IPS-18a (cell line): ENCODE data around the gene TLL1.

Source experiments
- H3K27ac ChIP-seq: one replicate; pipeline ENCODE4 v1.5.1; 2013; ENCODE audit warnings: low read length
- H3K27me3 ChIP-seq: one replicate; pipeline ENCODE4 v1.6.1; 2013; ENCODE audit warnings: mild to moderate bottlenecking, low read length; ENCODE audit not compliant: control insufficient read depth, insufficient read depth
- H3K36me3 ChIP-seq: one replicate; pipeline ENCODE4 v1.6.1; 2013; ENCODE audit warnings: low read depth, low read length; ENCODE audit not compliant: control insufficient read depth
- H3K4me1 ChIP-seq: one replicate; pipeline ENCODE4 v1.6.1; 2013; ENCODE audit warnings: low read depth, low read length; ENCODE audit not compliant: control insufficient read depth
- H3K4me3 ChIP-seq: one replicate; pipeline ENCODE4 v1.5.1; 2013; ENCODE audit warnings: low read length
- H3K9ac ChIP-seq: one replicate; pipeline ENCODE4 v1.6.1; 2013; ENCODE audit warnings: mild to moderate bottlenecking, low read length, moderate library complexity
- H3K9me3 ChIP-seq: one replicate; pipeline ENCODE4 v1.6.1; 2013; ENCODE audit warnings: low read depth, low read length; ENCODE audit not compliant: control insufficient read depth

The TLL1 gene

GRCh38 chr4:166121897-166122296 lies 248.9 kb downstream of the TLL1 start:
- Histone ChIP-seq H3K27ac (no peak overlapping the region), H3K9me3 (no peaks in the 10 kb centered on the region), H3K4me1 (no peaks in the 10 kb centered on the region), H3K27me3 (no peaks in the 10 kb centered on the region), H3K4me3 (no peak overlapping the region), H3K9ac (no peak overlapping the region), H3K36me3 (no peaks in the 10 kb centered on the region)

GRCh38 chr4:166123546-166123945 lies 250.5 kb downstream of the TLL1 start:
- no peaks in the 10 kb centered on the region for H3K9me3 ChIP-seq
- no peak overlapping the region for H3K4me3 ChIP-seq
- no peaks in the 10 kb centered on the region for H3K4me1 ChIP-seq
- no peaks in the 10 kb centered on the region for H3K36me3 ChIP-seq
- H3K9ac ChIP-seq, result no peak overlapping the region
- H3K27me3 ChIP-seq, result no peaks in the 10 kb centered on the region
- H3K27ac ChIP-seq, result no peak overlapping the region

GRCh38 chr4:166128403-166128802 lies 255.4 kb downstream of the TLL1 start:
- H3K27me3 ChIP-seq, result no peaks in the 10 kb centered on the region

GRCh38 chr4:166134285-166134684 lies 261.2 kb downstream of the TLL1 start:
- Histone ChIP-seq H3K27ac (no peak overlapping the region), H3K4me3 (no peak overlapping the region), H3K27me3 (no peaks in the 10 kb centered on the region), H3K36me3 (no peaks in the 10 kb centered on the region), H3K4me1 (no peaks in the 10 kb centered on the region), H3K9me3 (no peaks in the 10 kb centered on the region), H3K9ac (no peak overlapping the region)

More at GRCh38 chr4:166128403-166128802, 255.4 kb downstream of the TLL1 start:
- H3K4me1 ChIP-seq, result no peaks in the 10 kb centered on the region
- H3K9me3 ChIP-seq, result no peaks in the 10 kb centered on the region
- H3K36me3 ChIP-seq, result no peaks in the 10 kb centered on the region
- no peak overlapping the region for H3K9ac ChIP-seq
- H3K27ac ChIP-seq, result no peak overlapping the region
- H3K4me3 ChIP-seq, result no peak overlapping the region

GRCh38 chr4:166140951-166141350 lies 267.9 kb downstream of the TLL1 start:
- no peak overlapping the region for H3K9ac ChIP-seq
- no peak overlapping the region for H3K27ac ChIP-seq
- H3K27me3 ChIP-seq, result no peaks in the 10 kb centered on the region
- H3K9me3 ChIP-seq, result no peaks in the 10 kb centered on the region
- no peak overlapping the region for H3K4me3 ChIP-seq
- no peaks in the 10 kb centered on the region for H3K4me1 ChIP-seq
- no peaks in the 10 kb centered on the region for H3K36me3 ChIP-seq

GRCh38 chr4:166143227-166143626 lies 270.2 kb downstream of the TLL1 start:
- H3K27ac ChIP-seq, result no peak overlapping the region
- H3K4me3 ChIP-seq, result no peak overlapping the region
- H3K9ac ChIP-seq, result no peak overlapping the region
- H3K9me3 ChIP-seq, result no peaks in the 10 kb centered on the region
- H3K36me3 ChIP-seq, result no peaks in the 10 kb centered on the region
- no peaks in the 10 kb centered on the region for H3K4me1 ChIP-seq
- no peaks in the 10 kb centered on the region for H3K27me3 ChIP-seq

GRCh38 chr4:166144607-166145006 lies 271.6 kb downstream of the TLL1 start:
- no peaks in the 10 kb centered on the region for H3K27me3 ChIP-seq
- H3K9ac ChIP-seq, result no peak overlapping the region
- H3K27ac ChIP-seq, result no peak overlapping the region
- H3K36me3 ChIP-seq, result no peaks in the 10 kb centered on the region
- H3K4me3 ChIP-seq, result no peak overlapping the region
- H3K4me1 ChIP-seq, result no peaks in the 10 kb centered on the region
- H3K9me3 ChIP-seq, result no peaks in the 10 kb centered on the region

GRCh38 chr4:166146806-166147540 lies 273.9 kb downstream of the TLL1 start:
- Histone ChIP-seq H3K36me3 (no peaks in the 10 kb centered on the region), H3K9ac (no peak overlapping the region)

More at GRCh38 chr4:166146806-166147540, 273.9 kb downstream of the TLL1 start:
- Histone ChIP-seq H3K4me3 (no peak overlapping the region), H3K9me3 (no peaks in the 10 kb centered on the region), H3K27me3 (no peaks in the 10 kb centered on the region), H3K4me1 (no peaks in the 10 kb centered on the region), H3K27ac (no peak overlapping the region)
